HG03175 (cell line): ENCODE results near the gene DAB2IP.
"Not testable (repeated sequence)": the region's sequence is repeated elsewhere in the genome, so short reads cannot be mapped to it uniquely, and the experiment has no call there.

ENCODE experiments used
- ATAC-seq: cut with Tn5 transposase; IDR thresholded peaks from one replicate; pipeline ENCODE4 v1.9.1; 2021; ENCODE audit warnings: mild to moderate bottlenecking, moderate library complexity; ENCODE audit not compliant: unreplicated experiment

Gene DAB2IP

DNA sequence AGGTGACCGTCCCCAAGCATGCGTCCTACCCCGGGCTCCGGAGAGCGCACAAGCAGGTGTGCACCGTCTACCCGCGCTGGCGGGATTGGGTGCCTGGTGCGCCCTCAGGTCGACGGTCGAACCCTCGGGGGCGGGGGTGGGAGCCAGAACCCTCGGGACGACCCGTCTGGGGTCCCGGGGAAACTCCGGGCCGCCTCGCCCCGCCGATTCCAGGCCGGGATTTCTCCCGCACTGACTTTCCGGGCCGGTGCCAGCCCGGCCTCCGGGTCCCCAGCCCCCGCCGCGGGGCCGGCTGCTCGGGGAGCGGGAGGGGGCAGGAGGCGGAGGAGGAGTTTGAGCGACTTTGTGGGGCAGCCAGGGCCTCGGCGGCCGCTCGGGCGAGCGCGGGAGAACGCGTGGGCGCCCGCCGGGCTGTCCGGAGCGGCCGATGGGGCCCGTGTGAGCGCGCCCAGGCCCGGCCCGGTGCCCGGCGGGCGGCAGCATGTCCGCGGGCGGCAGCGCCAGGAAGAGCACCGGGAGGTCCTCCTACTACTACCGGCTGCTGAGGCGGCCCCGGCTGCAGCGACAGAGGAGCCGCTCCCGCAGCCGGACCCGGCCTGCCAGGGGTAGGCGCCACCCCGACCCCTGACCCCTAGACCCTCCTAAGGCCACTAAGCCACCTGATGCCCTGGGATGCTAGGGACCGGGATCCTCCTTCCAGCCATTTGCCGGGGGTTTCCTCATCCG lies at the start of gene DAB2IP:
Gene DAB2IP (plus strand): TSS at position 340 of the 726 bp plus-strand sequence. CDS start 142 bp downstream, at position 482.
- no peak for ATAC-seq

DNA sequence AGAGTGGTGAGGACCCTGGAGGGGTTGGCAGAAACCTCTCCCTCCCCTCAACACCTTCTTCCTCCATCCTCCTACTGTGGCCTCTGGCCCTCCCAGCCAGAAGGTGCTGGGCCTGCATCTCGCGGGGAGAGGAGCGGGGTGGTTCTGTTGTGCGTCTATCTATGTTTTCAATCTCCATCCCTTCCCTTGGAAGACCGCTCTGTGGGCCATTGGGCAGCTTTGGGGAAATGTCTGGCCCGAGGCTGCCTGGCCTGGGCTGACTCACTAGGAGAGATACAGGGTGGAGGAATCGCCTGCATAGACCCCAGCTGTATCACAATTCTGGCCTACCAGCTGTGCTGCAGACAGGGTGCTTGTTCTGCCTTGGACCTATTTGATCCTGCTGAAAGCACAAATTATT lies 48.4 kb upstream of the DAB2IP start:
- no peak for ATAC-seq

DNA sequence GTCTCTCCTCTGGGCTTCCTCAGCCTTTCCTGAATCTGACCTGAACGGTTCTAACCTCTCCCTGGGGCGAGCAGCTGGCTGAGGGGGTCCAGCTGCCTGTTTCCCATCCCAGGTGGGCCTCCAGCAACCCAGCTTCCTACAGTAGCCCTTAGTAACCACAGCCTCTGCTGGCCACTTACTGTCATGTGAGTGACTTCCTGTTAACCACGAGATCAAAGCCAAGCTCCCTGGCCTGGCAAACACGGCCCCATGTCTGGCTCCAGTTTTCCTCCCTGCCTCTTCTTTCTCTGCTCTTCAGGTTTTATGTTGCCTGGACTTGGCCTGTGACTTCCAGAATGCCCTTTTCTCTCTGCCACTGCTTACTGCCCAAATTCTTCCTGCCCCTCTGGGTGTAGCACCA lies 47.2 kb upstream of the DAB2IP start:
- ATAC-seq: no peak

DNA sequence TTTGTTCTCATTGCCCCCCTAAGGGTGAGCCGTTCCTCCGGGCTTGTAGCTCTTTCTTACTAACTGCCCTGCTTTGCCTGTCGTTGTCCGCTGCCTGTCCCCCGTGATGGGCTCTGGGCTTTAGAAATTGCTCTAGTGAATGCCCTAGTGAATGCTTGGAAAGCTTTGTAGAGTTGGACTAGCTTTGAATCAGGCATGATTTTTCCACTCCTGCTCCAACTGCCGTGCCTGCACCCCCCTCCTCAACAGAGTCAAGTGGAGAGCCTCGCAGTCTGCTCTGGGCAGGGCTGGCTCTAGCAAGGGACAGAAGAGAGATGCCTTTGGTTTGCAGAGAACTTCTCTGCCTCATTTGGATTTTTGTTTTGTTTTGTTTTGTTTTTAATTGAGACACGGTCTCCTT lies 46.8 kb upstream of the DAB2IP start:
- no peak for ATAC-seq

DNA sequence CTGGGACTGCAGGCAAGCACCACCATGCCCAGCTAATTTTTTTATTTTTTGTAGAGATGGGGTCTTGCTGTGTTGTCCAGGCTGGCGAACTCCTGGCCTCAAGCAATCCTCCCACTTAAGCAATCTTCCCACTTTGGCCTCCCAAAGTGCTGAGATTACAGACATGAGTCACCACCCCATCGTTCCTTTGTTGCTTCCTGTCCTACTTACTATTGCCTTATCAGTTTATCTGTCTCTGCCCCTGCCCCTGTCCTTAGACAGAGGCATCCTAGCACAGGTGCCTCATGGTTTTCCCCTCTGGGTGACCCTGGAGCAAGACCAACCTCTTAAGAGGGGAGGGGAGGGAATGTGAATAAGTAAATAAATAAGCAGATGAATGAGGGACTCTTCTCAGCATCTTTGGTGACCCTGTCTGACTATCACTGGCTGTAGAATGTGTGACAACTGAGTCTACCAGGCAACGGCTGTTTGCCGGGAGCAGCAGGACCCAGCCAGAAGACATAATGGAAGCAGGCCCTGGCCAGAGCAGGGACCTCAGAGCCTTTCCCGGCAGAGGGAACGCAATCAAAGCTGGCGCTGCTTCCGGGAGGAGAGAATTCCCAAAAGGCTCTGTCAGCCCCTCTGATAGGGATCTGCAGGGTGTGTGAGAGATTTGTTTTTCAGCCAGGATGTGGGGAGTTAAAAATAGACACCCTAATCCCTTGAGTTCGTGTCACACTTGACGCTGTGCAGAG lies 43.8 kb upstream of the DAB2IP start:
- ATAC-seq: no peak

DNA sequence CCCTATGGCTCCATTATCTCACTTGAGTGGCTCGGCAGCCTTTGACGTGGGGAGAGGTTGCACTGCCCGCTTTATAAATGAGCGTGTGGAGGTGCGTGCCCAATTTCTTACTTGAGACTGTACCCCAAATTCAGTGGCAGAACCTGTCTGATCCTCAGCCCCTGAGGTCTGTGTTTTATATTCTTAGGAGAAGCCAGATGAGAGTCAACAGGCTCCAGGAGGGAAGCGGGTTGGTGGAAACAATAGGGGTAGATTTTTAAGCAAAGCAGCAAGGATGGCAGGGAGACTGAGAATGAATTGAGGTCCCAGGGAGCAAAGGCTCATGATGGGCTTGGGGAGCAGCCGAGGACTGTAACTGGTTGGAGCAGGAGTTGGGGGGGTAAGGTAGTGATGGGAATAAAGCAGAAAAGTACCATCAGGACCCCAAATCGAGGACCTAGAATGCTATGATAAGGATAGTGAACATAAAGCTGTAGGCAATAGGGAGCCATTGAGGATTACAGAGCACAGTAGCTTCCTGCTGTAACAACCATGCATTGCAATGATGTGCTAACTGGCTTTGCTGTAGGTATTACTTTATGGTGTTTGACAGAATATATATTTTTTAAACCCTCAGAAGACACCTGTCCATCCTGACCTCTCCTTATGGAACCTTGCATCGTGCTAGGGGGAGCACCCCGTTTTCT lies 43.1 kb upstream of the DAB2IP start:
- no peak for ATAC-seq

DNA sequence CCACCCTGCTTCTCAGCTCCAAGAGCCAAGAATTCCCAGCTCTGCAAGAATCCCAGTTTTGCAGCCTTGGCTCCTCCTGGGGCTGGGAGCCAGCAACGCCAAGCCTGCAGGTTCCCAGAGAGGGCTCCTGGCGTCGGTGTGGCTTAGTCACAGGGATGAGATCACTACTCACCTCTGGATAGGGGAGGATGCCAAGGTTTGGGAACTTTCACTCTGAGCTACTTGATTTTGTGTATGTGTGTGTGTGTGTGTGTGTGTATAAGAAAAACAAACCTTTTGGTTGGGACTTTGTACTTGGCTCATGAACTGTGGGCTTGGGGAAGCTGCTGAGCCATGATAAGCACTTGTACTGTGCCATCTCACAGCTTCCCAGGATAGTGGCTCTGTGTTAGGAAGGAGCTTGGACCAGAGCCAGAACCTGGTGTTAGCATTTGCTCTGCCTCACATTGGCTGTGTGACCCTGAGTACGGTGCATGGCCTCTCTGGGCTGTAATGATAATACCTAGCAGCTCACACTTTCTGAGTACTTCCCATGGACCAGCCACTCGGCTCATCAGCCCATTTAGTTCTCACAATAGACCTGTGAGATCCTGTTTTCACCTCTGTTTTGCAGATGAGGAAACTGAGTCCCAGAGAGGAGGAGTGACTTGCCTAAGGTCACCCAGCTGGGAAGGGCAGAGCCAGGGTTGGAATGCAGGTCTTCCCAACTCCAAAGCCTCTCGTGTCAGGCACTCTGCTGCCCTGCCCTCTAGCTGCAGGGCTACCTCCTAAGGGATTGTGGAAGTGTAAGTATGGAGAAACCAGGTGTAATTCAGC lies 41.4 kb upstream of the DAB2IP start:
- no peak for ATAC-seq

DNA sequence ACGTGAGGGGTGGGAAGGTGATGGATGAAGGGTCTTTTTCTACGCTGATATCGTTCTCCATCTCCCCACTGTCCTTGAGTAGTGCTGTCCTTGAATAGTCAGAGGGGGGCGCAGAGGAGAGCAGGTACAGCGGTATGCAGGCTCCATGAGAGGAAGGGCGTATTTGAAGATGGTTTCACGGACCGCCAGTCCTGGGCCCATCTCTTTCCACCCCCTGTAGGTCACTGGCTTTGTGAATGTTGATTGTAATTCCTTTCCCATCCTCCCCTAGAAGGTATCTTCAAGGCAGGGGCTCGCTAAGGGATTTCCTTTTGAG lies 40.8 kb upstream of the DAB2IP start:
- no peak for ATAC-seq

DNA sequence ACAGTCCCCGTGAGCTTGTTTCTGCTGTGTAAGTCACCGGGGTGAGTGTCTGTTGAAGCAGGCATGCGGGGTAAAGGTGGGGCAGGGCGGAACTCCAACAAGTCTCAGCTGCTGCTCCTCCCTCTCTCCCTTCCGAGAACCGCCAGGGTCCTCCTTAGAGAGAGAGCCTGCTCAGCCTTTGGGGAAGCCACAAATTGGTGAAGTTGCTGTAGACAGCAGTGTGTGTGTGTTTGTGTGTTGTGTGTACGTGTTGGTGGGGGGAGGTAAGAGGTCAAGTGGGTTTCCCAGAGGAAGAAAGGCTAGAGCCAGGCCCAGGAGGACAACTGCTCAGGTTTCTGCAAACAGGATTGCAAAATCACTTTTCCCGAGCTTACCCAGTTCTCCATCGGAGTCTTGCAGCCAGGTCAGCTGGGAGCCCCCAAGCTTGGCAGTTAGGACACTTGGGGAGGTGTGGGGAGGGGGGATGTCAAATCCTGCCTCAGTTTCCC lies 38.9 kb upstream of the DAB2IP start:
- no peak for ATAC-seq

DNA sequence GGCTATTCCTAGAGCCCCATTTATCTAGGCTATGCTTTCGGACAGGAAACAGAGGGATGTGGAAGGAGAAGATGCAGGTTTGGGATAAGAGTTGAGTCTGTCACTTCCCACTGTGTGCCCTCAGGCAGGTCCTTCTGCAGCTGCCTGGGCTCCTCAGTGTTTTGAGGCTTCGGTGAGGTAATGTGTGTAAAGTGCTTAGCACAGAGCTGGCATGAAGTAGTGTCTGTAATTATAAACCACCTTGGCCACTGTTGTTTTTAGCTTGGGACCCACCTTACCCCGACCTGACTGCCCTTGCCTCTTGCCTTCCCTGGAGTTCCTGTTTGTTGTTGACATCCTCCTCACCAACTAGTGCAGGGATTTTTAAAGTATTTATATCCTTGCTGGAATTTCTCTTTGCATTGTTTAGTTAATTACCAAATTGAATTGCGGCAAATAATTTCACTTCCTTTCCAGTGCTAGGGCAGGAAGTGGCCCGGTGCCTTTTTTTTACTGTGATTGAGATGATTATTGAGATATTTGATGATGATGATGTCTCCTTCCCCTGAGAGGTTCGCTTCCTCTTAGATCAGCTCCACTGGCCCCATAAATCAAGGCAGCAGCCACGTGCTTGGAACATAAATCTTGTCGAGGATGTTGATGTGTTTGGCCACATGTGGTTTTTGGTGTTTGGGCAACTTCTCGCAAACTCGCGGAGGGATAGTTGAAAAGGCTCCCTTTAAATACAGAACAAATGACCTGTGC lies 38.3 kb upstream of the DAB2IP start:
- ATAC-seq: no peak

DNA sequence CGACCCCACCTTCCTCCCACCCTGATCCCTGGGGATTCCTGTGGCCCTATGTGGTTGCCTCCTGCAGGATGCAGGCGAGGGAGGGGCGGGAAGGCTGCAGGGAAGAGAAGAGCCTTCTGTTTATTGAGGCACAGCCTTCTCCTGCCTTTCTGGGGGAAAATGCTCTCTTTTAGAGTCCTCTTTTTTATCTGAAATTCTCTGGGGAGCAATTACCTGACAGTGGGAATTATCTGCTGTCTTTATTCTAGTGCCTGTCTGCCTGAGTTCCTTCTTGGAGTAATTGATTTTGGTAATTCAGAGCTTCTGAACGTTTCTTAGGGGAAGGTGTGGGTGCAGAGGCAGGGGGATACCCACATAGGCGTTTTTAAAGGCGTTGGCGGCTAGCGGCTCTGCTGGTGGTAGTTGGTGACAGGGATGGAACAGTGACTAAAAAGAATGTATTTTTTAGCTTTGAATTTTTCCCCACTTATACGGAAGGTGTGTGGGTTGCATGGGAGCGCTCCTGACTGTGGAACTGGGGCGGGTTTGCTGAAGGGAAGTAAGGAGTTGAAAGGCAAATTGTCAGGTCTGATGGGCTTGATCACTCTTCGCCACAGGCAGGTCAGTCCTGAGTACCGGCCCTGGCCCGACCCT lies 35.2 kb upstream of the DAB2IP start:
- ATAC-seq: no peak

DNA sequence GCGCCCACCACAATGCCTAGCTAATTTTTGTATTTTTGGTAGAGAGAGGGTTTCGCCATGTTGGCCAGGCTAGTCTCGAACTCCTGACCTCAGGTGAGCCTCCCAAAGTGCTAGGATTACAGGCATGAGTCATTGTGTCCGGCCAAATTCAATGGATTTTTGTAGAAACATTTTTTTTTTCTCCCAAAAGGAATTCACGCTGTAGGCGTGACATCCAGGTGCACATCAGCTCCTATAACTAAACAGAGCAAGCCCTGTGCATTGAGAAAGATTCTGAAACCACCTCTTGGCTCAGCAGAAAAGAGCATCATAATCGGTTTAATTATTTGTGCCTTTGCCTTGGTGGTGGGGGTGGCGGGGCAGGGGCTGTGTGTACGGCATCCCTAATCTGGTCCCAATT lies 32.9 kb upstream of the DAB2IP start:
- ATAC-seq: no peak

DNA sequence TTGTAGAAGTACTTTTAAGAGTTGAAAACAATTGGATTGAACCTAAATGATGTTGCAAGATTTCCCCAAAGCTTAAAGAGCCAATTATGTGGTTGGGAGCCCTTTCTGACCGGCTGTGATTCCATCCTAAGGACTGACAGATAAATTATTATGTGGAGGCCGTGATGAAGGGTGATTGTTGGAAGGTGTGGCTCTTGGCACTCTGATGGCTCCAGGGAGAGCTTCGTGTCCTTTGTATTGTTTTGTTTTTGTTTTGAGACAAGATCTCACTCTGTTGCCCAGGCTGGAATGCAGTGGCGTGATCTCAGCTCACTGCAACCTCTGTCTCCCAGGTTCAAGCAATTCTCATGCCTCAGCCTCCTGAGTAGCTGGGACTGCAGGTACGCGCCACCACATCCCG lies 32.5 kb upstream of the DAB2IP start:
- ATAC-seq: not testable (repeated sequence)

DNA sequence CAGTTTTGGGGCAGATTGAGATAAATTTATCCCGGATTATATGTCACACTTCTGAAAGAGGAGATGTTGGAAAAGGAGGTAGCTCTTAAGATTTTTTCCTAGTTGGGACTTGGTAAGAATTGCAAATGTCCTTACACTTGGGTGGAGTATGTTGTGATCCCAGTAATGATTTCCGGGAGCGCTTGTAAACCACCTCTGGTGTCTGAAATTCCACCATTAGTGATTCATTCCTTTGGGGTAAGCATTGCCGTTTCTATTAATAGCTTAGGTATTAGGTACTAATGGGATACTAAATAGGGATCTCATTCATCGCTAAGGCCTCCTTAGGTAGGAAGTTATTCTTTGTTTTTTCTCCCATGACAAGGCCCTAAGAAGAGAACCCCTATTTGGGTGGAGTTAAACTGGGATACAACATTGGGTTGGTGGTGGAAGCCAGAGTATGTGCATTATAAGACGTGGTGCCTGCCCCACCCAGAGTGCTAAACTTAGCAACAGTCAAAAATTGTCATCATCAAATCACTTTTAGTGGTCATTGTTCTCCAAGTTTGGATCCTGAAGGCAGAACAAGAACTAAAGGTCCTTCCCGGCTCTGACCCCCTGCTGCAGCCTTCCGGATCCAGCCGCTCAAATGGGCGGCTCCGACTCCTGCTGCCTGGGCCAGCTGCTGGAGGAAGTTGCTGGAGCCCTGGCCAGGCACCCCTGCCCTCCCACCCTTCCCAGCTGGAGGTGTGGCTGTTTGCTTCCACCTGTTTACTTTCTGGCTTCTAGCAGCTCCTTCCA lies 31.7 kb upstream of the DAB2IP start:
- no peak for ATAC-seq

DNA sequence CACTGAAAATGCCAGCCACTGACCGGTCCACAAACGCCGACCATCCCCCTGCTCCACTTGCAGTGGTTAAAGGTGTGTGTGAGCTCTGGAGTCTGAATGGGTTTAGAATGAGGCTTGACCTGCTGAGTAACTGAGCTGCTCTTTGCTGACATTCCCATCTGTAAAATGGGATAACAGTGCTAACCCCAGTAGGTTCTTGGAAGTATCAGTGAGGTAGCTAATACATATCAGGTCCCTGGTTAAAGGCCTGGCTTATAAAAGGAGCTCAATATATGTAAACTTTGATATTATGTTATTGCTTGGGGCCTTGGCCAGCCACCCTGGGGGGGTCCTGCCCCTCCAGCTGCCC lies 31.1 kb upstream of the DAB2IP start:
- no peak for ATAC-seq

DNA sequence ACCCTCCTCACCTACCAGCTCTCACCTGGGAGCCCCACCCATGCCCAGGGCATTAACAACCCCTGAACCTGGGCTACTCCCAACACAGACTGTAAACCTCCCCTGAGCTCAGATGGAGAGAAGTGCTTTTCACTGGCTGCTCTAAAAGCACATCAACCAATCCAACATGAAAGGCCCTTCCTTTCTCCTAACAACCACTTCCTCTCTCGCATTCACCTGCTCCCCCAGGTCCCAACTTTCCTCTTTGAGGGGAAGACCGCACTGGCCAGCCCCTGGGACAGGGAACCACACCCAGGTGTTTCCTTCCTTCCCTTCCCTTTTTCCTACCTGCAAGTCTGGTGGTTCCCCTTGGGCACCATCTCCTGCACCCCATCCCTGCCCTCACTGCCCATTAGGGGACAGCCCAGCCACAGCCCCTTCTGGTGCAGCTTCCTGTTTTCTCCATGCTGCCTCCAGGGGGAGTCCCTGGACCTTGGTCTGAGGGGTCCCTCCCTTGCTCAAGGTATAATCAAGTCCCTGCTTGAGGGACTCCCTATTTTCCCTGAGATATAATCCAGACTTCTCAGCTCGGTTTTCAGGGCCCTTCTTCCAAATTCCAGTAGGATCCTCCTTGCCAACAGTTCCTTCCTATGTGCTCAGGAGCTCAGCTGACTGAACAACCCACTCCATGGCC lies 30.5 kb upstream of the DAB2IP start:
- ATAC-seq: no peak

DNA sequence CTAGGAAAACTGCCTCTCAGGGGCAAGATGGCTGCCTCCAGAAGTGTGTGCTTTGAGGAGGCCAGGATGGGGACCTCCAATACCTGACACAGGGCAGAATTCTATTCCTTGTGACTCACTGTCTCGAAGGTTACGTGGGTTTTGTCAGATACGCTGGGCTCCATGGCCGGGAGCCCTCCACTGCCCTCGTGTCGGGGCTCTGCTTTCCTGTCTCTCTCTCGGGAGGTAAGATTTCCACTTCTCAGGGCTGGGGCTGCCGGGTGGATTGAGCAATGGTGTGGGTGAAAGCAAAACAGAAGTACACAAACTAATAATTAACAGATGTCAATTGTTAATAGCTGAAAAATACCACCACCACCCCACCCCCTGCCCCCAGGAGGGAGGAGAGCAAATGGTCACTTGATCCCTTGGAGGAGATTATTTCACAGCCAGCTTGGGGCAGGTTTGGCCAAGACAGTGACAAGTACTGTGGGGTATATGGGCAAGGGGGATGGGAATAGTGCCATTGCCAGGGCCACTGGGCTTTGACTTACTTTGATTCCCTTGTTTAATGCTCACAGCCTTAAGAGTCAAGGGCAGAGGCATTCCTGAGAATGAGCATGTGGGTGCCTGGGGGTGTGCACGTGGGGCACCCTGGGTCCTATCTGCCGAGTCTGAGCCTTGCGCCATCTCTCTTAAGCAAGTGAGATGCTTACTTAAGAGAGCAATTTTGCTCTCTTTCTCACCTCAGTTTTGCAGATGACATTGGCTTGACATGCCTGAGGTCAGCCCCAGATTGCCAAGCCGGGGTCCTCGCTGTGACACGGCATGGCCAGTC lies 28.8 kb upstream of the DAB2IP start:
- ATAC-seq: no peak

DNA sequence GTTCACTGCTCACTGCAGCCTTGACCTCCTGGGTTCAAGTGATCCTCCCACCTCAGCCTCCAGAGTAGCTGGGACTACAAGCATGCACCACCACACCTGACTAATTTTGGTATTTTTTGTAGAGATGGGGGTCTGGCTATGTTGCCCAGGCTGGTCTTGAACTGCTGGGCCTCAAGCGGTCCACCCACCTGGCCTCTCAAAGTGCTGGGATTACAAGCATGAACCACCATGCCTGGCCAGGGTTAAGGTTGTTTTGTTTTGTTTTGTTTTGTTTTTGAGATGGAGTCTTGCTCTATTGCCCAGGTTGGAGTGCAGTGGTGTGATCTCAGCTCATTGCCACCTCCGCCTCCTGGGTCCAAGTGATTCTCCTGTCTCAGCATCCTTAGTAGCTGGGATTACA lies 28.0 kb upstream of the DAB2IP start:
- ATAC-seq: not testable (repeated sequence)
